ENCODE measurements around the gene OIP5.
"Not testable (repeated sequence)": the region's sequence is repeated elsewhere in the genome, so short reads cannot be mapped to it uniquely, and the experiment has no call there.

The OIP5 gene

DNA sequence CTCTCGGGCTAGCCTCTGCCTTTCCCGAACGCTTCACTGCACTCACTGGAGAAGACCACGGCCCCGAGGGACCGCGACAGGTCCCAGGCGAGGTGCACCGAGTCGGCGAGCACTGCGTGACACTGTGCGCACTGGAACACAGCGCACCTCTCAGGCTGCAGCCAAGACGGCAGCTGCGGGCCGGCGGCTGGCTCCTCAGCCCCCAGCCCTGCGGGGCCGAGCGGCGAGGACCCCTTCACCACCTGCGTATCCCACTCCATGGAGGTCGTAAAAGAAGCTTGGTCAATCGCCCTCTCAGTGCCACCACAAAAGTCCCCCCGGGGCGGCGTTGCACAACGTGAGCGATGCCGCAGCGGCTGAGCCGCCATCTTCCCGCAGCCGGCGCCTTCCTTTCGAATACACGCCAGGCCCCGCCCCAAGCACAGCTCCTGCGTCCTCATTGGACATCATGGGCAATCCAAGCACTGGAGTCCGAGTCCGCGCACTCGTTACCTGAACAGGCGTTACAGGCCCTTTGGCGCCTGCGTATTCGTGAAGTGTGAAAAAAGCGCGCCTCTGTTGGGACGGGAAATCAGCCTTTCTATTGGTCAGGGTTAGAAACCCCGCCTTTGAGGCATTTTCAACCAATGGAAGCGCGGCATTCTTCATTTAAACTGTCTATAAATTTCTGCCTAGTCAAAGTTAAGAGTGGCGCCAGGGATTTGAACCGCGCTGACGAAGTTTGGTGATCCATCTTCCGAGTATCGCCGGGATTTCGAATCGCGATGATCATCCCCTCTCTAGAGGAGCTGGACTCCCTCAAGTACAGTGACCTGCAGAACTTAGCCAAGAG, at the start of gene OIP5, which contains the start of gene NUSAP1:
Gene OIP5, minus strand, starts transcription at position 398 of the 832 bp plus-strand sequence. Its CDS starts 30 bp downstream, at position 368.
Gene NUSAP1, plus strand, starts transcription at position 688 of the 832 bp plus-strand sequence. Its CDS starts 77 bp downstream, at position 765.
- peak; percentile 98 for DNase-seq (ENCODE audit: low spot score)

DNA sequence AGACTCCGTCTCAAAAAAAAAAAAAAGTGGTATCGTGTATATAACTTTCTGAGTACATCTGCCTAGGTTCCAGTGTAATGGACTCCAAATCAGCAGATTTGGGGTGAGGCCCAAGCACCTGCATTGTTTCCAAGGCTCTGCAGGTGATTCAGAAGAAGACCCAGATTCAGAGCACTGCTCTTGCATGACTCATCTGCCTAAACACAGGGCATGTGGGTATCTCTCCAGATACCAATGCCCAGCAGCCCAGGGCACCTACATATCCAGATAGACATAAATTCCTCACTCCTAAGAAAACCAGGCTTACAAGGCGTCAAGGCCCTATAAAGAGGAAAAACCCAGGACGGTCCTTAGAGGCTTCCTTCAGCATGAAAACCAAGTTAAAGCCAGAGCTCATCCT, 45.6 kb upstream of the OIP5 start:
- peak; percentile 7 for DNase-seq (ENCODE audit: low spot score)

DNA sequence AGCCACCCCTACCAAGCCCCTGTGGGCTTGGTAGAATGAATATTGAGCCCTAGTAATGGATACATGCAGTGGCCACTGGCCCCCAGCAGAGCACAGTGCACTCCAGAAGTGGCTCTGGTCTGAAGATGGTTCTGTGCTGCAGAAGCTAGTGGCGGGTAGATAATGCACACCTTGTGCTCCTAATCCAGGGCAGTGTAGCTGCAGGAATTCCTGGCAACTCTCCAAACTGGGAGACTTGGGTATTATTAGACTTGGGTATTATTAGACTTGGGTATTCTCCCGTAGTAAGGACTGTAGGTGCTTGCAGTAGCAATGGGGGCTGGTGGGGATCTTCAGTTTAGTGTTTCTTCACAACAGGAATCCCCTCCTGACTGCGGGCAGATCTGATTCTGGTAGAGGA, 35.0 kb upstream of the OIP5 start:
- DNase-seq (ENCODE audit: low spot score) = no peak

DNA sequence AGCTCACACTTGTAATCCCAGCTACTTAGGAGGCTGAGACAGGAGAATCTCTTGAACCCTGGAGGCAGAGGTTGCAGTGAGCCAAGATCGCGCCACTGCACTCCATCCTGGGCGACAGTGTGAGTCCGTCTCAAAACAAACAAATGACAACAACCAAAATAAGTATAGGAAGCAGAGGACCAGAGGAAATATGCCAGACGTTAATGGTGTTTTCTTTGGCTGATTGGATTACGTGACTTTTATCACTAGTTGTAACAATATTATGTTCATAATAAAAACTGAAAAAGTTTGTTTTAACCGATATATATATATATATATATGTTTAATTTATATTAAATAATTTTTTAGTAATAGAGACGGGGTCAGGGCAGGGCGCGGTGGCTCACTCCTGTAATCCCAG, 22.0 kb upstream of the OIP5 start:
- no peak for DNase-seq (ENCODE audit: low spot score)

DNA sequence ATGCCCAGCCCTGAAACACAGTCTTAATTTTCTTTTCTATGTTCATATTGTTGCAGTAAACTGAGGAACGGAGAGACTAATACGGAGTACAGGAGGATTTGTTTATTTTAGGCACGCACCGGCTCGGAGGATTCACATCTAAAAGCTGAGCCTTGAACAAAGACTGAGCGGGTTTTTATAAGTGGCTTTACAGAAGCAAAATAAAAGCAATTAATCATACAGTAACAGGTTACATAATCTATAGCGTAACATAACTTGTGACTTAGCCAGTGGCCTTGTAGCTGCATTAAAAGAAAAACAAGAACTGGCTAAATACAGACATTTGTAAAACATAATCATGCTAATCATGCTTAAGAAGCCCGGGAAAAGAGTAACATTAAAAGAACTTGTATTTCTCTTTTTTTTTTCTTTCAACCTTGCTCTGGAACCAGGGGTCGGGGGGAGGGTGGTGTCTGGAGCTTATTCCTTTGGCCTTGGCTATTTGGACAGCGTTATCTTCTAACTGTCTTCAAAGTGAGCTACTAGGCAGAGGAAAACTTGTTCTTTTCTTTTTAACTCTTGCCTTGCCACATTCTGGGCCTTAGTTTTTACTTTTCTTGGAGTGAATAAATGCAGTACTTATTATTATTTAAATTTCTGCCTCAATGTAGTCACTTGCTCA, 17.8 kb upstream of the OIP5 start:
- no peak for DNase-seq (ENCODE audit: low spot score)

DNA sequence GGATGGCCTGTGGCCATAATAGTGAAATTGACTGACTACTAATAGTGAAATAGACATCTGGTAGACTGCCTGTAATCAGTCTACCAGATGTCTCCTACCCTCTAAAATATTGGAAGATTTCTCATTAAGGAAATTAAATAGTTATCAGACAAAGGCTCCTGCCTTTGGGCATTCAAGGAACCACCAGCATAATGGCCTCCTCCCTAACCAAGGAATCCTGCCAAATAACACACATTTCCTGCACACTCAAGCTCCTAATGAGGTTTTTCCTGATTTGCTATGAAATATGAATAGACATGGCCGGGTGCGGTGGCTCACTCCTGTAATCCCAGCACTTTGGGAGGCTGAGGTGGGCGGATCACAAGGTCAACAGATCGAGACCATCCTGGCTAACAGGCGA, 14.8 kb upstream of the OIP5 start:
- DNase-seq (ENCODE audit: low spot score) = no peak

DNA sequence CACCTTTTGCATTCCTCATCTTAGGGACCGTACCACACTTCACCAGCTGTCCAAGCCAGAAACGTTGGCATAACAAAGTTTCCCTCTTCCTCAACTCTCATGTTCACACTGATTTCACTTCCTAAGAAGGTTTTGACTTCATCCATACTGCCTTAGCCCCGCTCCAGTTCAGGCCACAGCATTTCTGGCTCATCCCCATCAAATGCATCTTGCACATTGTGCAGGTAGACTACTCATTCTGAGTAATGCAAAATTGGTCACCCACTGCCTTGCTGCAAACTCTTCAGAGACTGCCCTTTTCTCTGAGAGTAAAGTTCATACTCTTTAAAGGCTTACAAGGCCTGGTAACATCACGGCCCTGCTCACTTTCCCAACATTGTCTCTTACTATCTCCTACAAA, 9.1 kb upstream of the OIP5 start:
- DNase-seq (ENCODE audit: low spot score) = no peak

DNA sequence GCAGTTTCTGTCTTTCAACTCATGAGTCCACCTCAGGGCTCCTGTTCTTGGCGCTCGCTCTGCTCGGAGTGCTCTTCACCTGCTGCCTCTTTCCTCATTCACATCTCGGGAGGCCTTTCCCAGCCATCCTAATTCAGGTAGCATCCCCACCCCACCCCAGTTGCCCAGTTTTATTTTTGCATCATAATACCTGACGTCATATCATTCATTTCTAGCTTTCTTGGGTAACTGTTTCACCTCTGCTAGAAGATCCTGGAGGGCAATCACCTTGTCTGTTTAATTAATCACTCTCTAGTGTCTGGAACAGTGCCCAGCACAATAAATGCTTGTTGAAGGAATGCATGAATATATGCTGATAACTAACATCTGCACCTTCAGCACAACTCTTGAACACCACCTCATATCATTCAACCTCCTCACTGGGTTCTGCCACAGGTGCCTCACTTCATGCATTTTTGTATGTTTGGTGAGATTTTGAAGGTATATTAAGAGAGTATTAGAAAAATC, 7.9 kb upstream of the OIP5 start:
- no peak for DNase-seq (ENCODE audit: low spot score)

DNA sequence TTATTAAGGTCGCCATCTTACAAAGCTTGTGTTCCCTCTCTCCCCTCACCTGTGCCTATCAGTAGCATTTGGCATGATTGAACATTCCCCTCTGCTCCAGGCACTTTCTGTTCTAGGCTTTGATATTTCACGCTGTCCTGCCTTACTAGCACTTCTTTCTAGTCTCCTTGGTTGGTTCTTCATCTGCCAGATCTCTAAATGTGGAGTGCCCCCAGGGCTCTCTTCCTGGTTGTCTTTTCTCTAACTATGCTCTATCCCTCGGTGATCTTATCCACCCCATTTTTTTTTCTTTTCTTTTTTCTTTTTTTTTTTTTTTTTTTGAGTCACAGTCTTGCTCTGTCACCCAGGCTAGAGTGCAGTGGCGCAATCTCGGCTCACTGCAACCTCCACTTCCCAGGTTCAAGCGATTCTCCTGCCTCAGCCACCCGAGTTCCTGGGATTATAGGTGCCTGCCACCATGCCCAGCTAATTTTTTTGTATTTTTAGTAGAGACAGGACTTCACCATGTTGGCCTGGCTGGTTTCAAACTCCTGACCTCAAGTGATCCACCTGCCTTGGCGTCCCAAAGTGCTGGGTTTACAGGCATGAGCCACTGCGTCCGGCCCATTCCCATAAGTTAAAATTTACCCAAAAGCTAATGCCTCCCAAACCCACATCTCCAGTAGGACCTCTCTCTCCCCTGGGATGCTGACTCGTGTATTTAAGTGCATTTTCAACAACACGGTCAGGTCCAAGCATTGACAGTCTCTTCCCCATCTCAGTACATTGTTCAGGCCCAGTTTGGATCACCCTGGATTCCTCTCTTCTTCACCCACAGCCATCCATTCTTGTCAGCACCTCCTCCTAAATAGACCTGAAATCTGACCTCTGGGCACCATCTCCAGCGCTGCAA, 5.5 kb upstream of the OIP5 start:
- no peak for DNase-seq (ENCODE audit: low spot score)

DNA sequence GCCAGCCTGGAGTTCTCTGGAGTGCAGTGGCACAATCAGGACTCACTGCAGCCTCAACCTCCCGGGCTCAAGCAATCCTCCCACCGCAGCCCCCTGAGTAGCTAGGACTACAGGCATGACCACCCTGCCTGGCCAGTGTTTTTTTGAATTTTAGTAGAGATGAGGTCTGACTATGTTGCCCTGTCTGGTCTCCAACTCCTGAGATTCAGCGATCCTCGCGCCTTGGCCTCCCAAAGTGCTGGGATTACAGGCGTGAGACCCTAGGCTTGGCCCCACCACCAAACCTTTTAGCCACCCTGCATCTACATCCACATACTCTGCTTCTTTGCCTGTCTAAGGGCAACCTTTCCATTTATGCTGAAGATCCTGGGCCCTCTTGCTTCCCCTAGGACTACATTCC, 4.7 kb upstream of the OIP5 start:
- DNase-seq (ENCODE audit: low spot score) = no peak

DNA sequence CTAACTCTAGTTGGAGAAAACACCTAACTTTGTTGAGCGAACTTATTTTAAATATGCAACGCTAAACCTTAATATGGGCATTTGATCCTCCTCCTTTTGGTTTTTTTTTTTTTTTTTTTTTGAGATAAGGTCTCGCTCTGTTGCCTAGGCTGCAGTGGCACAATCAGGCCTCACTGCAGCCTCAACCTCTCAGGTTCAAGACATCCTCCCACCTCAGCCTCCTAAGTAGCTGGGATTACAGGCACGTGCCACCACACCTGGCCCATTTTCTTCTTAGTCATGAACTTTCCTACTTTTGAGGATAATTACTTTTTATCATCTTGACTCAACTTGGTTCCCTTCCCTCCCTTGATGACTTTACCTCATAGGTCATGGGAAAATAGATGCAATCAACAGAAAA, 4.2 kb upstream of the OIP5 start:
- DNase-seq (ENCODE audit: low spot score) = no peak

DNA sequence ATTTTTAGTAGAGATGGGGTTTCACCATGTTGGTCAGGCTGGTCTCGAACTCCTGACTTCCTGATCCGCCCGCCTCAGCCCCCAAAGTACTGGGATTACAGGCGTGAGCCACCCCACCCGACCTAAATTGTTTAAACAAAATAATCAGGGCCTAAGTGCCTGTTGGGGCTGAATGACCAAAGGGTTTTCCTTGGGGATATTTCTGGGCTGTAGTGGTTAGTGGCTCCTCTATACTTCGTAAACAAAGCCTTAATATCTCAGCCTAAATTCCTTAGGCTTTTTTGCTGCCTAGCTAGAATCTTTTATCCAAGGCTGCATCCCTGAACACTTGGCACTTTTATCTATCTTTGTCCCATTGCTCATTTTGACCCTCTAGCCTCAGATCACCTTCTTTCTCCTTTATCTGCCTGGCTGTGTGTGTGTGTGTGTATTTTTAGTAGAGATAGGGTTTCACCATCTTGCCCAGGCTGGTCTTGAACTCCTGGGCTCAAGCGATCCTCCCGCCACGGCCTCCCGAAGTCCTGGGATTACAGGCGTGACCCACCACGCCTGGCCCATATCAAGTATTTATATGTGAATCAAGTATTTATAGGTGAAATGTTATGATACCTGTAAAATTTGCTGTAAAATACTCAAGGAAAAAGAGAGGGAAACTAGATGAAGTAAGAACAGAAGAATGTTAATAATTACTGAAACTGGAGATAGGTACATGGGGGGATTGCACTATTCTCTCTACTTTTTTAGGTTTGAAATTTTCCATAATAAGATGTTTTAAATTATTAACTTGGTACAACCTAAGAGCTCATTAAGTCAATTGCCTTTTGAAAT, 2.1 kb upstream of the OIP5 start:
- no peak for DNase-seq (ENCODE audit: low spot score)

DNA sequence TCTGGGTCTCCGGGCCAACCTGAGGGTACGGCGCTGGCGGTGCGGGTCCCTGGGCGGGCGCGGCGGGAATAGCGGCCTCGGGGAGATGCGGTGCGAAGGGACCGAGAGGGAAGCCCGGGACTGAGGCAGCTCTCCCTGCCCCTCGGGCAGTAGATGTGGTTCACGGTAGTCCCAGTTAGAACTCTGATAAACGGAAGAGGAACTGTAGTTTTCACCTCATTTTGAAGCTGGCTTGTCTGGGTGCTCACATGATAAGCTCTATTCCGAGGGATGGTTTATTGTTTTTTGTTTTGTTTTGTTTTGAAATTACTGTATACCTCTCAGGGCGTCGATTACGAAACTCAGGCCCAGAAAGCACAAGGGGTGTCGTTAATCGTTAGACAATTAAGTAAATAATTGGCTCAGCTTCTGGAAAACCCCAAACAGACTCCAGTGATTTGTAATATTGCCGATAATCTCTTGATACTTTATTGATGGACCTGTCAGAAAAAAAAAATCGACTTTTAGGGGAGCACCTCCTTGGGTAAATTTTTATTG, 703 bp upstream of the OIP5 start:
- peak; percentile 52 for DNase-seq (ENCODE audit: low spot score)

DNA sequence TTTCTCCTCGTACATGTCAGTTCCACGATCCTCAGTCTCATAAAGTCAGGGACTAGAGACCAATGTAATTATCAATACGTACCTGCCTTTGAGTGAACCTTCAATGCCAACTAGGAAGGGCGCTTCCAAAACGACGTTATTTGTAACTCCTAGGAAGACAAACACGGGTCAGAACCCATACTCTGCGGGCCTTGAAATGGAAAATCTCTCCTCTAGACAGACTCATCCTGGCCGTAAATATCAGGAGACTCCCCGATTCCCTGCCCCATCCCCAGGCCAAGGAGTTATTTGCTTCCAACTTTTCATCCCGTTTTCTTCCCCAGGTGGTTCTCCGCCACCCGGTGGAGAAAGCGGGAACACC, 578 bp downstream of the OIP5 start:
- peak; percentile 77 for DNase-seq (ENCODE audit: low spot score)

DNA sequence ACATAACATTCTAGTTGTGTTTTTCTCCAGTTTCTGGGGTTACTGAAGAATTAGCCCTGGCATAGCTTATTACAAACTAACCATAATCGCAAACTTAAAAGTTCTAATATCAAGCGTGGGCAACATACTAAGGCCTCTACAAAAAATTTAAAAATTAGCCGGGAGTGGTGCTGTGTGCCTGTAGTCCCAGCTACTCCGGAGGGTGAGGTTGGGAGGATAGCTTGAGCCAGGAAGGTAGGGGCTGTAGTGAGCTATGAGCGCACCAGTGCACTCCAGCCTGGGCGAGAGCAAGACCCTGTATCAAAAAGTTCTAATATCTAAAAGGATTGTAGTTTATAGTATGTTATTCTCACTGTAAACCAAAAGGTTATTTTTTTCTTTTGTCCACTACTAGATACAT, 1.1 kb downstream of the OIP5 start:
- no peak for DNase-seq (ENCODE audit: low spot score)

DNA sequence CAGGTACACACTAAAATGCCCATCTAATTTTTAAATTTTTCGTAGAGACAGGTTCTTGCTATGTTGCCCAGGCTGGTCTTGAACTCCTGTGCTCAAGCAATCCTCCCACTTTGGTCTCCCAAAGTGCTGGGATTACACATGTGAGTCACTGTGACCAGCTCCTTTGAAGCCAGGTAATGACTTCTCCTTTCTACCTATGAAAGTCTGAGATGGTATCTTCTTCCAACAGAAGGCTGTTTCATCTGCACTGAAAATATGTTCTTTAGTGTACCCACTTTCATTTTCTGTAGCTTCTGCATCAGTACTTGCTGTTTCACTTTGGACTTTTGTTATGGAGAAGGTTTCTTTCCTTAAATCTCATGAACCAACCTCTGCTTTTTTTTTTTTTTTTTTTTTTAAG, 8.8 kb downstream of the OIP5 start:
- DNase-seq (ENCODE audit: low spot score) = no peak

DNA sequence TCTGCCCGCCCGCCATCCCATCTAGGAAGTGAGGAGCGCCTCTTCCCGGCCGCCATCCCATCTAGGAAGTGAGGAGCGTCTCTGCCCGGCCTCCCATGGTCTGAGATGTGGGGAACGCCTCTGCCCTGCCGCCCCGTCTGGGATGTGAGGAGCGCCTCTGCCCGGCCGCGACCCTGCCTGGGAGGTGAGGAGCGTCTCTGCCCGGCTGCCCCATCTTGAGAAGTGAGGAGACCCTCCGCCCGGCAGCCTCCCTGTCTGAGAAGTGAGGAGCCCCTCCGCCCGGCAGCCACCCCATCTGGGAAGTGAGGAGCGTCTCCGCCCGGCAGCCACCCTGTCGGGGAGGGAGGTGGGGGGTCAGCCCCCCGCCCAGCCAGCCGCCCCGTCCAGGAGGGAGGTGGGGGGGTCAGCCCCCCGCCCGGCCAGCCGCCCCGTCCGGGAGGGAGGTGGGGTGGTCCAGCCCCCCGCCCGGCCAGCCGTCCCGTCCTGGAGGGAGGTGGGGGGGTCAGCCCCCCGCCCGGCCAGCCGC, 11.5 kb downstream of the OIP5 start:
- DNase-seq (ENCODE audit: low spot score) = not testable (repeated sequence)

DNA sequence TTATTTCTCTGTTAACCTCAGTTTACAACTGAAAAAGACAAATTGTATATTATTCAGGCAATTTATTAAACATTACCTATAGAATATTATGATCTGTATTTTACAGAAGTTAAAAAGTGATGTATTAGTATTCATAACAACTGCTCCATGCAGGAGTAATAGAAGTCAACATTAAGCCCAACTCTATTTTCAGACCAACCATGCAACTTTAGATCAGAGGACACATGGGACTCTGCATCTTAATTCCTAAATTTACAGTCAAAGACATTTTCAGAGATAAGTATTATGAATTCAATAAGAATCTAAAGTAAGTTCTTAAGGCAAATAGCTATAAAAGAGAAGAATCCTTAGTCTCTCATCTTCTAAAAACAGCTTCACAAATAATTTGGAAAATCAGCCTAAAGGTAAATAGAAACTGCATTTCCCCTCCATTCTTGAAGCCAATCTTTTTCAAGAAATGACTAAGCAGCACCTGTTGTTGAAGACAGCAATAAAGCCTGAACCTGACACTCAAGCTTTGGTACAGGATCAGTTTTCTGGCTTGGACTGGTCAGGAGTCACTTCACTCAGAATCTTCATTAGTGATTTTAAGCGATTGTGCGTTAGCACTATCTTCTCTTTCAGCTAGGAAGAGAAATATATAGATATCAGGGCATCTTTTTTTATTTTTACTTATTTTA, 23.0 kb downstream of the OIP5 start:
- DNase-seq (ENCODE audit: low spot score) = no peak

DNA sequence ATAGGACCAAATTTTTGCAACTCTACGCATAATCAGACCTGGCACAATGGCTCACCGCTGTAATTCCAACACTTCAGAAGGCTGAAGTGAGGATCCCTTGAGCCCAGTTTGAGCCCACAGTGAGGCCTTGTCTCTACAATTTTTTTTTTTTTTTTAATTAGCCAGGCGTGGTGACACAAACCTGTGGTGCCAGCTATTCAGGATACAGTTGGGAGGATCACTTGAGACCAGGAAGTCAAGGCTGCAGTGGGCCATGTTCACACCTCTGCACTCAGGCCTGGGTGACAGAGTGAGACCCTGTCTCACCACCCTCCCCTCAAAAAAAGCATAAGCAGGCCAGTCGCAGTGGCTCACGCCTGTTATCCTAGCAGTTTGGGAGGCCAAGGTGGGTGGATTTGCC, 24.7 kb downstream of the OIP5 start:
- DNase-seq (ENCODE audit: low spot score) = no peak

DNA sequence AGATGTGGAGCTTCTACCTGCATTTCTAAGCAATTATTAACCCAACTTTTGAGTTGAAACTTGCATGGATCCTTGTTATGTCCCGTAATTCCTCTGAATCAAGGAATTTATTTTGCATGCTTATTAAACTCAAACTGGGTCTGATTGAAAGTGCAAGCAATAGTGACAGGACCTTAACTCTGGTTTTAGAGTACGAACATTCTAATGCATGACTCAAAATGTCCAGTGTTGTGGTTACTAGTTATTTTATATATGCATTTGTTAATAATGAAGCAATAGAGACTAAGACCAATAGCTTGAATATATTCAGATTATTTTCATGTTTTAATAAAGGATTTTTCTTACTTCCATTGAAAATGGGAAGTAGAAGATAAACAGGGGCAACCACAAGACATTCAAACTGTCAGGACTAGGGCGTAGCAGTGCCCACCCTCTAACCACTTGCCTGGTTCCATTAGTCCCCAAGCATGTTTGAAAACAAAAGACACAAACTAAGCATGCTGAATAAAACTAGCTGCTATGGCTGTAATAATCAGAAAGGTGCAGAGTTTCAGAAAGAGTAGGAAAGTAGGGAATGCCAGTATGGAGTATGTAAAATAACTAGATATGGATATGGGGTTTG, 28.1 kb downstream of the OIP5 start:
- no peak for DNase-seq (ENCODE audit: low spot score)

Measured in SW480 (cell line).